ENCODE data around the gene RPL23. TPM values are rescaled to one million over a fixed set of nuclear protein-coding genes. Genes with fewer than 3 reads are reported as not detected.

Gene RPL23
- total RNA-seq, 1 donor from 2014 or later = 850 TPM

DNA sequence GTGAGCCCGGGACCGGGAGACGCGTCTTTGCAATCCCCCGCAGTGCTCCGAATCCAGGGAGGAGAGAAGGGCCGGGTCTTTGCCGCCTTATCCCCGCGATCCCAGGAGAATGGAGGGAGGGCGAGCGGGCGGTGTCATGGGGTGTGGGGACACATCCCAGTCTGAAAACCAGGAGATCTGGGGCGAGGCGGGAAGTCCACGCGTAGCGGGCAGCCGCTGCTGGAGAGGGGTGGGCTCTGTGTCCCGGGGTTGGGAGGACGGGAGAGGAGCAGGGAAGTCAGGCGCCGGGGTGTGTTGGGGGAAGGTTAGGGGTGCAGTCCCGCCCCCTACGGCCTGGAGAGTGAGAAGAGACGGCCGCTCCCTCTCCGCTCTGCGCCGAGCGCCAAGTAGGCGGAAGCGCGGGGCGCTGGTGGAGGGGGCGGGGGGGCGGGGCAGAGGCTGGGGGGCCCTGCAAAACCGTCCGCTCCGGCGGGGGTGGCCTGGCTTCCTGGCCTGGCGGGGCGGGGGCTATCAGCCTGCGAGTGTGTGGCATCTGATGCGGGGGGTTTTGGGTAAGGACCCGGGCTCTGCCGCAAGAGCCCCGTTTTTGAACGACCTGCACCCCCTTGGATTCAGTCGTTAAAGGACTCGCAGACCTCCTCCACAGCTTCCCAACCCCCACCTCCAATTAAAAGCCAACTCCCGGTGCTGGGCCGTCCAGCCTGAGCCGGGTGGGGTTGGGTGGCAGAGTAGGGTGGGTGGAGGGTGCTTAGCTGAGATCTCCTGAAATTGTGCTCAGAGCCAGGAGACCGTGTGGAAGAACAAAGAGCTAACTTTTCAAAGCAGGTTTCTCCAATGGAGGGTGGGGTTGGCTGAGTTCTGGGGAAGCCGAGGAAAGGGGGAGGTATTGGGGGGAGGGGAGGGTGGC, 17.0 kb upstream of the RPL23 start:
- Mint-ChIP-seq H3K4me1 (ENCODE audit: low read depth, unreplicated experiment) (peaks cover 18% of the 10 kb centered on the region), H3K9me3 (ENCODE audit: unreplicated experiment) (peaks cover 23% of the 10 kb centered on the region), H3K36me3 (ENCODE audit: unreplicated experiment) (no peaks in the 10 kb centered on the region), H3K27ac (ENCODE audit: unreplicated experiment) (peak overlapping the region; percentile 84), H3K4me3 (ENCODE audit: unreplicated experiment) (peak overlapping the region; percentile 97), H3K27me3 (ENCODE audit: unreplicated experiment) (peaks cover 26% of the 10 kb centered on the region)
- TF ChIP-seq CTCF (IDR thresholded peaks at IDR 0.05; ENCODE audit: partially characterized antibody, unreplicated experiment) = no peak
- peak; percentile 65 for DNase-seq

DNA sequence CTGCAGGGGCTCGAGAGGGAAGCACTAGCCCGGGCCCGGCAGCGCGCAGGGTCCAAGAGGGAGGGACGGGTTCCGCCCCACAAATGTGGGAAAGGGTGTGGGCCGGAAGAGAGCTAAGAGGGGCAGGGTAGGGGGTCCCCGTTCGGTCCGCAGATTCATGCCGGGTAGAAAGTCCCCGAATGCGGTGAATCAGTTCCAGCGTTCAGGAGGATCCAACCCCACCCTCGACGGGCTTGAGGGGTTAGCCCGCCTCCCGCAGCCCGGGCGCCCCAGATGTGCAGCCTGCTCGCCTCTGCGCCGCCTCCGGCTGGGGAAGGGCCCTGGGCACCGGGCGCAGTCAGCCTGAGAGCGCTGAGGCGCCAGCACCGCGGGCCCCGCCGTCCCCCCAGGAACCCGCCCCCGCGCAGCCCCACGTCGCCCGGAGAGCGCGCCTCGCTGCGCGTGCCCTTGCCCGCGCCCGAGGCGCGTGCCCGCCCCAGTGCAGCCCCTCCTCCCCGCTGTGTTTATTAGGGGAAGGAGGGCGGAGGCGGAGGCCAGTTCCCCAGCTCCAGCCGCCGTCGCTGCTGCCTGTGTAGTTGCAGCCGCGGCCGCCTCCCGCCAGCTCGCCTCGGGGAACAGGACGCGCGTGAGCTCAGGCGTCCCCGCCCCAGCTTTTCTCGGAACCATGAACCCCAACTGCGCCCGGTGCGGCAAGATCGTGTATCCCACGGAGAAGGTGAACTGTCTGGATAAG, 16.2 kb upstream of the RPL23 start, which contains the start of gene LASP1:
TSS of gene LASP1 (plus strand) at position 533 of the 733 bp plus-strand sequence. CDS start at position 665, 132 bp downstream.
- Mint-ChIP-seq H3K4me3 (ENCODE audit: unreplicated experiment) (peak within 1 kb of the TSS; percentile 97), H3K4me1 (ENCODE audit: low read depth, unreplicated experiment) (peaks cover 18% of the 10 kb centered on the region), H3K27me3 (ENCODE audit: unreplicated experiment) (peaks cover 26% of the 10 kb centered on the region), H3K9me3 (ENCODE audit: unreplicated experiment) (peaks cover 23% of the 10 kb centered on the region), H3K27ac (ENCODE audit: unreplicated experiment) (peak within 1 kb of the TSS; percentile 85), H3K36me3 (ENCODE audit: unreplicated experiment) (no peaks in the 10 kb centered on the region)
- peak; percentile 82 for DNase-seq
- no peak for TF ChIP-seq CTCF (IDR thresholded peaks at IDR 0.05; ENCODE audit: partially characterized antibody, unreplicated experiment)

- no peak for TF ChIP-seq CTCF (IDR thresholded peaks at IDR 0.05; ENCODE audit: partially characterized antibody, unreplicated experiment)
- H3K36me3 Mint-ChIP-seq (ENCODE audit: unreplicated experiment) = no peaks in the 10 kb centered on the region
- peak overlapping the region; percentile 86 for H3K4me3 Mint-ChIP-seq (ENCODE audit: unreplicated experiment)
- H3K9me3 Mint-ChIP-seq (ENCODE audit: unreplicated experiment) = peaks cover 23% of the 10 kb centered on the region
- peak overlapping the region; percentile 85 for H3K27ac Mint-ChIP-seq (ENCODE audit: unreplicated experiment)
- DNase-seq = peak; percentile 92
- peaks cover 26% of the 10 kb centered on the region for H3K27me3 Mint-ChIP-seq (ENCODE audit: unreplicated experiment)
- H3K4me1 Mint-ChIP-seq (ENCODE audit: low read depth, unreplicated experiment) = peaks cover 18% of the 10 kb centered on the region
Measured at GRCh38 chr17:38868817-38869525, 15.4 kb upstream of the RPL23 start.

DNA sequence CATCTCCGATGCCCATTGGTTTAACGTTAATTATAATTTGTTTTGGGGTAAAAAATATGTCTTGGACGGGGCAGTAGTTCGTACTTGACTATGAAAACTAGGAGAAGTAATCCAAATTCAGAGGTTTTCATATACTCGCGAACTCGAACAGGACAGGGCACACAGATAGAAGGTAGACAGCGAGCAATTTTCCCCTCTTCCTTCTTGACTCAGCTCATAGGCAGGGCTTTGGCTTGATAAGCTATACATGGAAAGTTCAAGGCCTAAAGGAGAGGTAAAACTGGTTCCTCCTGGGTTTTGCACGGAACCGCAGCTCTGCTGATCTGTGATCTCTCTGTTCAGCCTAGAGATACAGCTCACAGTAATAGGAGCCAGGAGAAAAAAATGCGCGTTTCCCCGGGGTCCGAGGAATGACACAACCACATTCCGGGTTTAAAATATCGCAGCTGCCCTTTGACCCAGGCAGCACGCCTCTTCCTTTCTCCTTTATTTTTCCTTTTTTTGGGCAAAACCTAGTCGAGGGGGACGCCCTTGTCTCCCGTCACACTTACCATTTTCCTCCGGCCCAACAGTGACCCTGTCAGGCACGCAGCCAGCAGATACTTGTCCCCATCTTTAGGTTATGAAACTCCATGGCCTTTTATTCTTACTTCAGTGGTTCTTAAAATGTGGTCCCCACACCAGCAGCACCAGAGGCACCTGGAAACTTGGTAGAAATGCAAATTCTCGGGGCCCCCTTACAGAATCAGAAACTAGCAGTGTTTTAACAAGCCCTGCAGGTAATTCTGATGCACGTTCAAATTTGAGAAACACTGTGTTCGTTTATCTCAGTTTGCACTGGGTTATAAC, 14.7 kb upstream of the RPL23 start:
- Mint-ChIP-seq H3K4me3 (ENCODE audit: unreplicated experiment) (peak overlapping the region; percentile 86), H3K27ac (ENCODE audit: unreplicated experiment) (peak overlapping the region; percentile 85), H3K9me3 (ENCODE audit: unreplicated experiment) (peaks cover 23% of the 10 kb centered on the region), H3K36me3 (ENCODE audit: unreplicated experiment) (no peaks in the 10 kb centered on the region), H3K4me1 (ENCODE audit: low read depth, unreplicated experiment) (peaks cover 18% of the 10 kb centered on the region), H3K27me3 (ENCODE audit: unreplicated experiment) (peaks cover 24% of the 10 kb centered on the region)
- no peak for DNase-seq
- TF ChIP-seq CTCF (IDR thresholded peaks at IDR 0.05; ENCODE audit: partially characterized antibody, unreplicated experiment) = no peak

Measured in glutamatergic neuron (in vitro differentiated cells).